Kidney (tissue), 14 donors: ENCODE measurements around the gene DIPK1B. TPM values are rescaled to one million over a fixed set of nuclear protein-coding genes. Genes with fewer than 3 reads are reported as not detected.

Experiments used
- DNase-seq, 5 donors: peaks; one replicate each; pipeline ENCODE4 v3.0.0-alpha.2; 2013 to 2020
- FAIRE-seq: peaks from 2 replicates; lab custom pipeline; 2012; peaks lifted over from hg19 to GRCh38; lab: Jason Lieb, UNC
- H3K27ac ChIP-seq, 2 donors: one replicate each; pipeline ENCODE4 v1.7.0; 2013; ENCODE audit warnings: low read depth in 2 of 2, low read length in 2 of 2, inconsistent platforms in 1 of 2
- H3K27me3 ChIP-seq: one replicate; pipeline ENCODE4 v1.7.1; 2013; ENCODE audit warnings: low read length, inconsistent platforms; ENCODE audit not compliant: control insufficient read depth, insufficient read depth
- H3K36me3 ChIP-seq, 3 donors: one replicate each; pipeline versions ENCODE4 v1.7.0 to v1.7.1; 2013; ENCODE audit warnings: low read length in 3 of 3, control low read depth in 1 of 3, inconsistent platforms in 1 of 3; ENCODE audit not compliant: insufficient read depth in 3 of 3, control insufficient read depth in 2 of 3
- H3K4me1 ChIP-seq, 3 donors: one replicate each; pipeline versions ENCODE4 v1.7.0 to v1.7.1; 2013; ENCODE audit warnings: low read length in 3 of 3, inconsistent platforms in 1 of 3, low read depth in 1 of 3; ENCODE audit not compliant: control insufficient read depth in 2 of 3, insufficient read depth in 2 of 3
- H3K4me3 ChIP-seq, 3 donors: one replicate each; pipeline versions ENCODE4 v1.7.0 to v1.8.1; 2013; ENCODE audit warnings: low read length in 3 of 3, control low read depth in 1 of 3, inconsistent platforms in 1 of 3
- H3K9ac ChIP-seq, 3 donors: one replicate each; pipeline versions ENCODE4 v1.7.0 to v1.7.1; 2013; ENCODE audit warnings: low read length in 3 of 3, control low read depth in 1 of 3, inconsistent platforms in 1 of 3
- H3K9me3 ChIP-seq, 3 donors: one replicate each; pipeline versions ENCODE4 v1.7.0 to v1.7.1; 2013; ENCODE audit warnings: low read length in 3 of 3, control low read depth in 1 of 3, inconsistent platforms in 1 of 3; ENCODE audit not compliant: control insufficient read depth in 2 of 3, insufficient read depth in 1 of 3
- intact Hi-C: fragments of 100-400 bp; cut with DNase I; formaldehyde crosslinking; loops from one replicate; pipeline ENCODE4 v1.11.1; 2022
- polyA plus RNA-seq: library from polyadenylated mRNA; stranded (reverse); fragments of 350-450 nt; fragmentation: Illumina TruSeq; extraction: RNeasy Lipid Tissue Mini Kit (QIAGEN cat#74804); gene quantifications from one replicate; pipeline ENCODE4 v1.2.3, GENCODE V29; 2014; ENCODE audit warnings: low read depth, low replicate concordance; ENCODE audit not compliant: insufficient read depth
- total RNA-seq: library from RNA; stranded (reverse); fragmentation: NEBNext Ultra II Directional; extraction: Animal tissue kit (Norgen Biotek cat#: 25700); gene quantifications from one replicate; pipeline ENCODE4 v1.2.1, GENCODE V29; 2021
- TF ChIP-seq, protein P1 (sequence below): IDR thresholded peaks from 3 replicates; pipeline ENCODE4 v1.5.1; 2012; ENCODE audit warnings: mild to moderate bottlenecking, moderate library complexity, borderline replicate concordance; ENCODE audit not compliant: insufficient read depth; ENCODE audit errors: extremely low read depth
- donor health status: control.
- donor health status: control.
- donor health status: control.
- donor health status: control.
- donor health status: control.
- donor health status: DM: yes; HTN: yes; CAD: no.
- donor health status: Normal renal cell carcinoma (clear cell type).

Gene DIPK1B
- total and polyA plus RNA-seq, 2 donors from 2014 or later, result 7.5 to 22.6 TPM

GRCh38 chr9:136692185-136693134, 19.9 kb upstream of the DIPK1B start:
- H3K4me3 ChIP-seq, result no peak overlapping the region
- peaks cover 0 to 50% (median 18%) of the 10 kb centered on the region in 3 donors for H3K4me1 ChIP-seq
- TF ChIP-seq, protein P1, sequence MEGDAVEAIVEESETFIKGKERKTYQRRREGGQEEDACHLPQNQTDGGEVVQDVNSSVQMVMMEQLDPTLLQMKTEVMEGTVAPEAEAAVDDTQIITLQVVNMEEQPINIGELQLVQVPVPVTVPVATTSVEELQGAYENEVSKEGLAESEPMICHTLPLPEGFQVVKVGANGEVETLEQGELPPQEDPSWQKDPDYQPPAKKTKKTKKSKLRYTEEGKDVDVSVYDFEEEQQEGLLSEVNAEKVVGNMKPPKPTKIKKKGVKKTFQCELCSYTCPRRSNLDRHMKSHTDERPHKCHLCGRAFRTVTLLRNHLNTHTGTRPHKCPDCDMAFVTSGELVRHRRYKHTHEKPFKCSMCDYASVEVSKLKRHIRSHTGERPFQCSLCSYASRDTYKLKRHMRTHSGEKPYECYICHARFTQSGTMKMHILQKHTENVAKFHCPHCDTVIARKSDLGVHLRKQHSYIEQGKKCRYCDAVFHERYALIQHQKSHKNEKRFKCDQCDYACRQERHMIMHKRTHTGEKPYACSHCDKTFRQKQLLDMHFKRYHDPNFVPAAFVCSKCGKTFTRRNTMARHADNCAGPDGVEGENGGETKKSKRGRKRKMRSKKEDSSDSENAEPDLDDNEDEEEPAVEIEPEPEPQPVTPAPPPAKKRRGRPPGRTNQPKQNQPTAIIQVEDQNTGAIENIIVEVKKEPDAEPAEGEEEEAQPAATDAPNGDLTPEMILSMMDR, result no peak
- DNase-seq (peak in 3 of 5 donors; percentile 5 to 79 (median 64)), FAIRE-seq (no peak)
- no peaks in the 10 kb centered on the region for H3K9me3 ChIP-seq
- no peaks in the 10 kb centered on the region for H3K27me3 ChIP-seq
- intact Hi-C loops, result no loop called here
- H3K27ac ChIP-seq, result peak overlapping the region in 1 of 2 donors; percentile 57
- H3K36me3 ChIP-seq, result no peaks in the 10 kb centered on the region
- no peak overlapping the region for H3K9ac ChIP-seq

- no peaks in the 10 kb centered on the region for H3K9me3 ChIP-seq
- H3K9ac ChIP-seq, result no peak overlapping the region
- H3K36me3 ChIP-seq, result no peaks in the 10 kb centered on the region
- intact Hi-C loops, result no loop called here
- H3K4me3 ChIP-seq, result no peak overlapping the region
- peak overlapping the region; percentile 57 to 80 for H3K27ac ChIP-seq
- no peaks in the 10 kb centered on the region for H3K27me3 ChIP-seq
- DNase-seq, result no peak
- FAIRE-seq, result no peak
- TF ChIP-seq, protein P1, result no peak
- peaks cover 0 to 50% (median 25%) of the 10 kb centered on the region in 3 donors for H3K4me1 ChIP-seq
These were observed 19.3 kb upstream of the DIPK1B start for GRCh38 chr9:136693135-136693489.

DNA sequence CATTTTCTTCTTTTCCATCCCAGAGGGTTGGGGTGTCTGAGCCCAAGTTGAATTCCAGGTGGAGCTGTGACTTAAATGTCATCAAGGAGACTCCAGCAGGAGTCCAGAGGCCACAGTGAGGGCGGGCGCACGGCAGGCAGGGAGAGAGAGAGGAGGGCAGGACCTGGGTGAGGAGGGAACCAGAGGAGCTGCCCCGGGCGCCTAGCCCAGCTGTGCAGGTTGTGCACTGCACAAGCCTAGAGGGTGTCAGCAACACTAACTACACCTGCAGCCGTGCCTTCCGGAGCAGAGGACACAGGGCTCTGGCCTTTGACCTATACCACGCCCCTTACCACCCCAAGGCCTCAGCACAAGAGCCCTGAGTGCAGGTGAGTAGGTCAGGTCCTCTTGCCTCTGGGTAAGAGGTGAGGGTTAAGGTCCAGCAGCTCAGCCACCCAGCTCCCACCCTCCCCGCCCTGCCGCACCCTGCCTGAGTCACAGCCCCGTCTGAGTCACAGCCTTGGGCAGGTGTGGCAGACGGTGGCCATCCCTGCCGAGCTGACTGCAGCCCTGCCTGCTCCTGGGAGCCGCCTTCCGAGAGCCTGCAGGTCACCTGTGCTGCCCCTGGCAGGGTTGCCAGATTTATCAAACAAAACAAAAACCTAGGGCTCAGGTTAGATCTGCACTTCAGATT, 18.7 kb upstream of the DIPK1B start:
- H3K27ac ChIP-seq, result peak overlapping the region; percentile 63 to 80
- H3K9me3 ChIP-seq, result no peaks in the 10 kb centered on the region
- TF ChIP-seq, protein P1, result peak; percentile 0
- no peak for FAIRE-seq
- intact Hi-C loops, result no loop called here
- peaks cover 0 to 49% (median 27%) of the 10 kb centered on the region in 3 donors for H3K4me1 ChIP-seq
- H3K4me3 ChIP-seq, result no peak overlapping the region
- peak overlapping the region in 1 of 3 donors; percentile 12 for H3K9ac ChIP-seq
- H3K36me3 ChIP-seq, result no peaks in the 10 kb centered on the region
- peak in 2 of 5 donors; percentile 62 to 95 for DNase-seq
- no peaks in the 10 kb centered on the region for H3K27me3 ChIP-seq
